ENCODE measurements around the gene SCG3. TPM values are rescaled to one million over a fixed set of nuclear protein-coding genes. Genes with fewer than 3 reads are reported as not detected.

Gene SCG3
- not detected in 2 replicates for total RNA-seq

GRCh38 chr15:51681303-51681963 is at the start of gene SCG3:
Gene SCG3, plus strand, starts transcription at chr15:51681503. Its CDS starts 253 bp downstream, at chr15:51681756.

GRCh38 chr15:51737522-51738305 is 56.4 kb downstream of the SCG3 start, which contains the start of gene LYSMD2:
Gene LYSMD2, minus strand, starts transcription at chr15:51737655. Its CDS starts 33 bp downstream, at chr15:51737622.

GRCh38 chr15:51750792-51751696 is 69.7 kb downstream of the SCG3 start, which contains the start of gene TMOD2:
Gene TMOD2, plus strand, starts transcription at chr15:51751597. Its CDS starts 14,845 bp downstream, at chr15:51766442.

Other genes starting within 250 kb of the SCG3 start
- 18.0 and 18.9 TPM in 2 replicates for gene DMXL2, start 58.7 kb upstream of the SCG3 start, total RNA-seq
- 2.7 and 4.9 TPM in 2 replicates for gene LYSMD2, start 56.2 kb downstream of the SCG3 start, total RNA-seq
- 8.5 and 8.7 TPM in 2 replicates for gene TMOD2, start 70.1 kb downstream of the SCG3 start, total RNA-seq
- gene TMOD3, start 148.2 kb downstream of the SCG3 start, total RNA-seq, result 59.7 and 81.2 TPM in 2 replicates